Limb (tissue), 2 donors: ENCODE data around the gene STARD4.

Experiments used
- DNase-seq, 2 donors: peaks; one replicate each; pipeline ENCODE4 v3.0.0-alpha.2; 2016; ENCODE audit errors: extremely low spot score in 2 of 2

The STARD4 gene

DNA sequence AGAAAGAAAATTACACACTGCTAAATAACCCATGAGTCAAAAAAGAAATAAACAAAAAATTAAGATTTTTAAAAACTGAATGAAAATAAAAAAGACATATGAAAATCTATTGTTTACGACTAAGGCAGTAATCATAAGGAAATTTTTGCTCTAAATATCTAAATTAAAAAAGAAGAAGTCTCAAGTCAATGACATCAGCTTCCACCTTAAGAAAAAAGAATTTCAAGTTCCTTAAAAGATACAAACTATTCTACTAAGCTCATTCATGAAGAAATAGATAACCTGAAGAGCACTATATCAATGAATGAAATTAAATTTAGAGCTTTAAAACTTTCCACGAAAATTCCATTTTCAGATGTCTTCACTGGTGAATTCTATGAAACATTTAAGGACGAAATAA is 15.7 kb upstream of the STARD4 start:
- no peak for DNase-seq

DNA sequence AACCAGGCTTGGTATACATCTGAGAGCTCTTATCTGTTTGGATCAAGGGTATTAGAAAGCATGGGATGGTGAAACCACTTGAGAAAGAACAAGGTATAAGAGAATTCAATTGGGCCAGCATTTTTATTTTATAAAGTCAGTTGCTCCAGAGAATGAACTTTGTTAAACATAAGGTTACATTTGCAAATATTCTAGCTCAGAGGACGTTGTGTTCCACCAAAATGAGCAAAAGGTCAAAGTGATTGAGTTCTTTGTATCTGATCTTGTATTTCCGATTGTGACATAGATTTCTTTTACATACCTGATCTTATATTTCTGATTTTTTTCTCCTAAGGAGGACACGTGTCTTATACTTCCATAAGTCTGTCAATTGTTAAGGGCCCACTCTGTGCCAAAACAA is 8.6 kb upstream of the STARD4 start:
- no peak for DNase-seq

DNA sequence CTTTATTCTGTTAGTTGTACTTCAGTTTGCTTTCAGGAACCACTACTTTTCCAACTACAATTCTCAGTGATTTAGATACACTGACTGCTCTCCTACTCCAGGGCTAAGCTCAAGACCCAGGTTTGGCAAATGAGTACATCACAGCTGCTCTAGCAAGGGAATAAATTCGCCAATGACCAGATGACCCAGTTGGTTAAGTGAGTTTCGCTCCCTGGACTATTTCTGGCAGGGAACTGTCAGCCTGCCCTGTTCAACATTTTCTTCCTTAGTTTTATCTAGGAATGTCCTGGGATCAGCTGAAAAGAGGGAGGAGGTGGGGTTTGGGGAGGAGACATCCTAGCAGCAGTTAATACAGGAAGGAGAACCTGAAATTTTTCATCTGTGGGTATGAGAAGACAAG is 6.4 kb upstream of the STARD4 start:
- DNase-seq, result no peak

DNA sequence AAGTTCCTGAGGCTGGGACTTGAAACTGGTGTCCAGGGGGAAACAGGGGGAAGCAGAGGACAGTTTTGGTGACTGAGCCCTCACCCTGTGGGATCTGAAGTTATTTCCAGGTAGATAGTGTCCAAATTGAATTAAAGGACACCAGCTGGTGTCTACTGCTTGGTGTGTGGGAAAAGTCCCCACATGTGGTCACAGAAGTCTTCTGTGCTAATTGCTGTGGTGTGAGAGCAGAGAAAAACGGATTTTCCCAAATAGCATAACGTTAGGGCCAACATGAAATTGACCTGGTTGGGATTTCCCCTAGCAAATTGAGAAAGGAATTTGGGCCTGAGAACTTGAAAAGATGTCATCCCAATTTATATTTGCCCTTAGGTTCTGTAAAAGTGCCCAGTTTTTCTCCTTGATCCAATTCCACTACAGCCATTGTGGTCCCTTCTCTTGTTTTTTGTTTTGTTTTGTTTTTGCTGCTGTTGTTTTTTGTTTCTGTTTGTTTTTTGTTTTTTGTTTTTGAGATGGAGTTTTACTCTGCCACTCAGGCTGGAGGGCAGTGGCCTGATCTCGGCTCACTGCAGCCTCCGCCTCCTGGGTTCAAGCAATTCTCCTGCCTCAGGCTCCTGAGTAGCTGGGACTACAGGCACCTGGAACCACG is 5.6 kb upstream of the STARD4 start:
- DNase-seq, result no peak

DNA sequence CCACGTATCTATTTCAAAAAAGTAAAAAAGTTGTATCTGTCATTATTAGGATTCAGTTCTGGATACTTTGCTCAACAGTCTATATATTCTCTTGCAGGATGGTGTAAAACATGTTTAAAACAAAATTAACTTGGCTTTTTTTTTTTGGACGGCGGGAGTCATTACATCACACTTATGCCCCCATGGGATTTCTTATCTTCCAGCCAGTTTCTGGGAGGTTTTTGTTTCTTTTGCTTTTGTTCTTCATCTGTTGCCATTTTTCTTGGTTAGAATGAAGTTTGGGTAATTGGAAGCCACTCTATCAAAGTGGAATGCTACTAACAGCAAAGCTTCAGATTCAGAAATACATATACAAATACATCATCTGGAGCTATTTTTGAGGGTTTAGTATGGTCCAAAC is 1.8 kb upstream of the STARD4 start:
- no peak for DNase-seq

DNA sequence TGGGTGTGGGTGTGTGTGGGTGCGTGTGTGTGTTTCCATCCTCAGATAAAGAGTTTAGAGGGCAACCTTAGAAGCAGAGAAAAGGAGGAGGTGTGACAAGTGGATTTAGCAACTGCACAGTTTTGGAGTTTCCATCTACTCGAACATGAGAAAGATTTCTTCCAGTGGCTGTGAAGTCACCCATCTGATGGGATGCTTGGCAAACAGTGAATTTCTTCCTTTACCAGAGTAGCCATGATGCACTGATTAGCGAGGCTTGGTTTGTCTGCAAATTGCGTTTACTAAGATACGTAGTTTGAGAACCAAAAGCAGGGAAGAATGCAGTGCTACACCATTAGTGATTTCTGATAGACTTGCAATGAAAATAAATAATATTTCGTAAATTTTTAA is 791 bp upstream of the STARD4 start:
- no peak for DNase-seq

DNA sequence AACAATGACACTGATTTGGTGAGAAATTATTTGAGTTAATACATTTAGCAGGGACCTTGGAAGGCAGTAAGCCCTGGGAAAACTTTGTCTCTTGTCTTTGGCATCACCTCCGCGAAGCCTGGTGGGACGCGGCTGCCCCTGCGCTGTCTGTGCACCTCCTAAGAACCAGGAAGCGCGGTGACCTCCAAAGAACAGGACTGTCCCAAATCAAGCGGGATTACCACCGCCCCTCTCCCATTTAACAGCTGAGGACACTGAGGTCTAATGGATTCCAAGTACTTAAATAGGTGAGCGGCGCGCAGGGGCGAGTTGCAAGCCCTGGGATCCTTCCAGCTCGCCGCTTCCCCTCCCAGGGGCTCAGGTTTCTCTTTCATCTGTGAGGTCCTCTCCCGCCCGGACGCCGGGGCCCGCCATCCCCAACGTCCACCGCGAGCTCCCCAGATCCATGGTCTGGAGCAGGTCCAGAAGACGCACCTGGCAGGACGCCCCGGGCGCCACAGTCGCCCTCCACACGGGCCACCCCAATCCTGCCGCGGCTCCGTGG is 432 bp downstream of the STARD4 start:
- no peak for DNase-seq

DNA sequence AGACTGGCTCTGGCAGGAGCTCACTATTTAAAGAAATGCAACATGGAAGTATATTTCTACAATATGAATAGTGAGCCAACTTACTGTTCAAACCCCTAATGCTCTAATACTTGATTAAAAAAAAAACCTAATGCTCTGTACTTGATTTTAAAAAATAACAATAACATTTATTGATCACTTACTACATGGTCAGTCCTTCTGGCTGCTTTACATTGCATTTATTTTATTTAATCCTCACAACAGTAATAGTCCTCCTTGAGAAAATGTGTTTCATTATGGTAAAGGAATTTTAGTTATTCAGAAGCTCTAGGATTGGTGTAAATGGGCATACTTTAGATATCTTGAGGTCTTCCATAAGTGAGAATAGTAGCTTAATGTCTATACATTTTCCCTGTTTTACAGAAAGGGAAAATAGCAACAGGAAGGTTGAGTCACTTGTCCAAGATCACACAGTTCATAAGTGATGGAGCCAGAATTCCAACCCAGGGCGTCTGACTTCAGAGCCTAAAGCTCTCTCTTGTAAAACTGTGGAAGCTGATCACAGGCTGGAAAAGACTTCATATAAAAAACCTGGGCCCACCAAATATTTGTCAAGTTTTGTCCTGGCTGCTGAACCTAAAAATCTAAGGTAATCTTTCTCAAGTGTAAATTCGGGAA is 1.0 kb downstream of the STARD4 start:
- DNase-seq, result no peak

DNA sequence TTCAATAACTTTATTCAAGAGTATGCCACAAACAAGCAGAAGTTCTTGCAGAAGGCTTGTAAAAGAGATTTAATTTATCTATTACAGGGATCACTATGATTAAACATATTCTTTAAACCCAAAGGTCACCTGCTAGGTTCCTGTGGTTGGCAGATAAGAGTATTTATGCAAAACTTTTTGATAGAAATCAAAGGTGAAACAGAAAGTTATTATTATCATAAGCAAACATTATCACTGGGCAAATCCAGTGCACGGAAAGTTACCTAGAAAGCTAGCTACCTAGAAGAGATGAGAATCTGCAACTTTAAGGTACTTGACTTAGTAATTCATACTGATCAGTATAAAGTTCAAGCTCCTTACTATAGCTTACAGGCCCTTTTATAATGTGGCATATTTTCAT is 3.2 kb downstream of the STARD4 start:
- no peak for DNase-seq

DNA sequence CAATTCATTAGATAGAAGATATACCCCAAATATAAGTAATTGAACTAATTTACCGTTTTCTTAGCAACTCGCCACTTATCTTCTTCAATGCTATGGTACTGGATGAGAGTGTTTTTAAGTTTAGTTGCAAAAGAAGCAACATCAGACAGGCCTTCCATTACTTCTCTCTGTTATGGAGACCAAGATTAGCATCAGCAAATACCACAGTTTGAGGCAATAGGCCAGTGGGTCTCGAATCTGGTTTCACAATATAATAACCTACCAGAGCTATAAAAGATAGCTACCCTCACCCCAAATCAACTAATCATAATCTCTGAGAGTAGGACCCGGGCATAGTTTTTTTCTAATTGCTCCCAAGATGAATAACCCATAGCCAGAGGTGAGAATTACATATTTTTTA is 5.1 kb downstream of the STARD4 start:
- DNase-seq, result no peak

DNA sequence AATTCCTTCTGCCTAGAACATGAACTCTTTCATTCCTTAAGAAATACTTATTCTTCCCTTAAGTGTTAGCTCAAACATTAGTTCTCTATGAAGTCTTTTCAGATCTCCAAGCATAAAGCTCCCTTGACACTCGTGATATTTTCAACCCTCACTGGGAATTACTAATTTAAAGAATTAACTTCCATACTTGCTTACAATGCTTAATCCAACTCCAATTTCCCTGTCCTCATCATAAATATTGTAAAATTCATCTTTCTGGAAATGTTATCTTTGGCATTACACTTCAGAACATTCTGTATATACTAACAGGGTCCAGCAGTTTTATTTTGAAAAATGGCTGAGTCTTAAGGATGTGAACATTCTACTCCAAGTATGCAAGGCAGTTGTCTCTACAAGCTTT is 7.2 kb downstream of the STARD4 start:
- no peak for DNase-seq

DNA sequence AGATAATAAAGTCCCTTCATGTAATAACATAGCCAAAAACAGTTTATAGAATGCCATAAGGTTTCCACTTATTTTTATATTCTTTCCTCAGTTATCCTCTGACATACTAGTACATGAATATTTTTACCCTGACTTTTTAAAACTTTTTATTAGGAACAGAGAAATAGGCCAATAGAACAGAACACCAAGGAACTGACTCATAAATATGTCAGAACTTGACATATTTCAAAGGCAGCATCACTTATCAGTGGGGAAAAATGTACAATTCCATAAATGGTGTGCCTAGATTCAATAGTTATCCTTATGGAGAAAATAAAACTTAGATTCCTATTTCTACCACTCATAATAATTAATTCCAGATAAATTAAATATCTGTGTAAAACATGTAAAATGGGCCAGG is 9.4 kb downstream of the STARD4 start:
- DNase-seq, result no peak

DNA sequence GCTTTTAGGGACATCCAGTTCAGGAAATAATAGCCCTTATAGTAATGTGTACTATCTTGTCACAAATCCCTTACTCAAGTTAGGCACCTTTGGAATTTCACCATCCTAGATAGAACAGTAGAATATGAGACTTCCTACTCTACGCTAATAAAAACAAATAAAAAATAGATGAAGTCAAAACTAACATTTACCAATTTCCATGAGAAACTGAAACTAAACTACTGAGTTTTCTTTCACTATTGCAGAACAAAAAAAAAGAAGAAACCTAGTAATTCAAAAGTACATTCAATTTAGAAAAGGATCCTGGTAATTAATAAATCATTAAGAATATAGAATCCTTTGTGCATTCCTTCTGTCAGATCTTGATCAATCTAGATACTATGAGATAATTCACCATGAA is 14.0 kb downstream of the STARD4 start:
- no peak for DNase-seq

DNA sequence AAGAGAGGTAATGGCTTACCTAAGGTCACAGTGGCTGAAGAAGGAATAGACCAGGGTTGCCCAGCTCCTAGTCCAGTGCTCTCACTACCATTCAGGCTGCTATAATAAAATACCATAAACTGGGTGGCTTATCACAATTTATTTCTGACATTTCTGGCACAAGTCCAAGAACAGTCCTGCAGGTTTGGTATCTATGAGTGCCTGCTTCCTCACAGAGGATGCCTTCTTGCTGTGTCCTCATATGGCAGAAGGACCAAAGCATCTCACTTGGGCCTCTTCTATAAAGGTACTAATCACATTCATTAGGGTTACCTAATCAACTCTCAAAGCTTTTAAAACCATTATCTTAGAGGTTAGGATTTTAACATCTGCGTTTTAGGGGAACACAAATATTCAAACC is 17.2 kb downstream of the STARD4 start:
- no peak for DNase-seq

DNA sequence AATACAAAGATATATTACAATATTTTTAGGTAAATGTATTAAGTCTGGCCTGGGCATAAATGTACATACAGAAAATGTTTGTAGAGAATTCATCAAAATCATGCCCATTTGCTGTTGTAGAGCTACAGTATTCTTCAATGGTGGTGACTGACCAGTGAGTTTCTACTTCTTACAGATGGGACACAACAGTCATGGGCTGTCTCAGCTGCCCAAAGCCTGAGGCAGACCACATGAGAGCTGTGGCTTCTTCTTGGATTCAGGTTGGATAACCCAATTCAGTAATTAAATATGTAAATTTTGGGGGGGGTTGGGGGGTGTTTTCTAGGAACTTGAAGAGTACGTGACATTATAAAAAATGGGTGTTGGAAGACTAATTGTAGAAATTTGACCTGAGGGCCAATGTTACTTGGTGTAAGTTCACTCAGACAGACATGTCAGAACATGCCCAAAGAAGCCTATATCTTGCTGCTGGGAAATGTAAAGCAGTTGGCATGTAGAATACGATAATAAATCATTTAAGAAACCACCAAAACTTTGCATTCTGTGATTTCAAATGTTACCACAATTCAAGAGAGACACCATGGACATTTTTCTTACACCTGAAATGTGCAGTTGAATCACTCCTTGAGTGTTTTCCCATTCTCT is 17.9 kb downstream of the STARD4 start:
- DNase-seq, result no peak

DNA sequence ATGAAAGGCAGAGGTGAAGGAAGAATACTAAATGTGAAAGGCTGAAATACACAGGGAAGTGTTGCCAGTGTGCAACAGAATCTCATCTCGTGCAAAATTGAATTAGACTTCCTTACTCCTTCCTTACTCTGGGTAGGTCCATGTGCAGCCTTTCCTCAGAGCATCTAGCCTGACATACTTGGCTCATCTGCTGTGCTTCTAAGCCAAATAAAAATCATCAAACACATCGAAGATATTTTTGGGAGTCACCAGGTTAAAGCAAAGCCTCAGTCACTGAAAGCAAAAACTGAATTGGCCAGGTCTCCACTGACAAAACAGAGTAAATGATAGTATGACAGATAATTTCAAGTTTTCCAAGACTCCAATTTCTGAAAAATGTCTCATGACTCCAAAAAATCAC is 19.3 kb downstream of the STARD4 start:
- no peak for DNase-seq

DNA sequence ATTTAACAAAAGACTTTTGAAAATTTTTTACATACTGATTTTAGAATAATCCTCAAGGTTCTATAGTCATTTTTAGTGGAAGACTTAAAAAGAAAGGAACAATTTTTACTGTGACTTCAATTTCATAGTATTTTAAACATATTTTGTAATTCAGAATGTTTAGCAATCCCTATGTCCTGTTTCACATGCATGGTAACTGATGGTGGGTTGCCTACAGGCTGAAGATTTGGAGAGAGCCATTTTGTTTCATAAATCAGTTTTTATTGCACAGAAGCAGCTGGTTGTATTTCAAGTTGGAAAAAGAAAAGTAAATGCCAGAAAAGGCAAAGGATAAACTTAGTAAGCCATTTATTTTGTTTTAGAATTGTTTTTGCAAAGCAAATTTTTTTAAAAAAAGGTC is 24.0 kb downstream of the STARD4 start:
- DNase-seq, result no peak

DNA sequence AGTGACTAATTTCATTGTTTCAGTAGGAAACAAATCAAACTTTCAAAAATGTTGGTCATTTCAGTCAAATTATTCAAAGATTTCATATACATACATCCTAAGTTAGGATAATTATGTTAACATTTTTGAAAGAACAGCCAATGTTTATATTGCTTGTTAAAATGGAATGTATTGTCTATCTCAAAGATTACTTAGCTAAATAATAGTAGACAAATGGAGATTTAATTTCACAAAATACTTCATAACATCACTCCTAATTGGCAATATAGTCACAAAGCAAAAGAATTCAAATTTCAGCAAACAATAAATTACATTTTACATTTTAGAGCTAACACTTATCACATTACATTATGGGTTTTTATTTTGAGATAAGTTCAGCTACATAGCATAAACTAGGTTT is 25.4 kb downstream of the STARD4 start:
- DNase-seq, result no peak

DNA sequence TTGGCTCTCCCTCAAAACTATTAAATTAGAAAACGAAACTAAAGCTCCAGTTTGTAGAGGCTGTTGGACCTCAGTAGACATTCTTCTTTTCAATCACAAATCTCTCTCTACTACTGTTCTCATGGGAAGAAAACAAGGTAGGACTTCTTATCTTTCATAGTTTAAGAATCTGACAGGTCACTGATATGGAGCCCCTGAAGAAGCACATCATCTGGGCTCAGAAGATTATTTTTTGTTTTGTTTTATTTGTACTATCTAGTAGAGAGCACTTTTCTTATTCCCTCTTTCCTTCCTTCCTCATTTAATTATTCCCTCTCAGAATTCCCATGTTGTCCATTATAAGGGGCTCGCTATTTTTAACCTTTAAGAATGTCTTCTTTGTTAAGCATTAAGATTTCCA is 26.3 kb downstream of the STARD4 start:
- DNase-seq, result no peak

DNA sequence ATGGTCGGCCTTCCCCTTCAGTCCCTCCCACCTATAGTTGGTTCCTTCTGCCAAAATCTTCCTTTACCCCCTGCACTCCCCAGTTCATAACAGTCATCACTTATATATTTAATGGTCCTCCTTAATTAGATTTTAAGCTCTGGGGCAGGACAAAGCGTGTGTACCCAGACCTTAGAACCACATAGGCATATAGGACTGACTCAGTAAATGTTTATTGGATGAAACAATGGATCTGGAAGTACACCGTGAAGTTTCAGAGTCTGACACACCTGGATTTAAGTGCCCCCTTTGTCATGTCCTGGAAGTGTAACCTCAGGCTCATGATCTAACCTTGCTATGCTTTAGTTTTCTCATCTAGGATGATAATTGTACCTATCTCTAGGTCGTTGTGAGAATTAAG is 32.0 kb downstream of the STARD4 start:
- no peak for DNase-seq

DNA sequence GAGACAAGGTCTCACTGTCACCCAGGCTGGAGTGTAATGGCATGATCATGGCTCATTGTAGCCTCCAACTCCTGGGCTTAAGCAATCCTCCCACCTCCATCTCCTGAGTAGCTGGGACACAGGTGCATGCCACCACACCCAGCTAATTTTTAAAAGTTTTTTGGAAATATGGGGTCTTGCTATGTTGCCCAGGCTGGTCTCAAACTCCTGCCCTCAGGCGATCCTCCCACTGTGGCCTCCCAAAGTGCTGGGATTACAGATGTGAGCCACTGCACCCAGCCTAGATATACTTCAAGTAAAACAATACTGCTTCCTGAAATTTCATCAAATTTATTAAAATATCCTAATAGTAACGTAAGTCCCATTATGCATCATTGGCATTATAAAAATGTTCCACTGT is 33.4 kb downstream of the STARD4 start:
- no peak for DNase-seq

DNA sequence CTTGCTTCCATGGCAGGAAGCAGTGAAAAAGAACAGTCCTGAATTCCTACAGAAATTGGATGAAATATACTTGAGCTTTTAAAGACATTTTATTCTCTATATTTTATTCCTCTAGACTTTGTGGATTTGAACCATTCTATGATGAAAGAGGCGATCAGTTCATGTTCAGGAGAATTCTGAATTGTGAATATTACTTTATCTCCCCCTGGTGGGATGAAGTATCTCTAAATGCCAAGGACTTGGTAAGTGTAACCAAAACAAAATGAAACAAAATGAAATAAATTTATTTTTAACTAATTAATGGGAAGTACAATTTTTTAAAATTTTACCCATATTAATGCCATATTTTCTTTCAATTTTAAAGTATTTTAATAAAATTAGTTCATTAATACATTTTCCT is 34.1 kb downstream of the STARD4 start:
- peak in 1 of 2 donors; percentile 13 for DNase-seq

DNA sequence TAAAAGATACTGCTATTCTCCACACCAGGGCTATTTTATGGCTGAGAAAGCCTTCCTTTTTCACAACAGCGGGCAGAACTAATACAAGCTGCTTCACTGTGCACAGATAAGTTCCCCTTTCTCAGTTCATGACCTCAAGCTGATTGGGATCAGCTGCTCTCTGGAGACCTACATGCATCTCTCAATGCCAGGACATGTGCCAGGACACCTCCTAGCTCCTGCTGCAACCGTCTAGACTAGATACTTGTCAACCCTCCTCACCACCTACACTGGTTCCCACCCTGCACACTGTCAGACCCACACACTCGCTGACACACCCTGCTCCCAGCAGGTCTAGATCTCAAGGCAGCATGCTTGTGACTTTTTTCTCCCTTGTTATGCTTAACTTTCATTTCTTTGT is 39.8 kb downstream of the STARD4 start:
- DNase-seq, result no peak
